Measurements from ENCODE around the gene PLP1.

DNA sequence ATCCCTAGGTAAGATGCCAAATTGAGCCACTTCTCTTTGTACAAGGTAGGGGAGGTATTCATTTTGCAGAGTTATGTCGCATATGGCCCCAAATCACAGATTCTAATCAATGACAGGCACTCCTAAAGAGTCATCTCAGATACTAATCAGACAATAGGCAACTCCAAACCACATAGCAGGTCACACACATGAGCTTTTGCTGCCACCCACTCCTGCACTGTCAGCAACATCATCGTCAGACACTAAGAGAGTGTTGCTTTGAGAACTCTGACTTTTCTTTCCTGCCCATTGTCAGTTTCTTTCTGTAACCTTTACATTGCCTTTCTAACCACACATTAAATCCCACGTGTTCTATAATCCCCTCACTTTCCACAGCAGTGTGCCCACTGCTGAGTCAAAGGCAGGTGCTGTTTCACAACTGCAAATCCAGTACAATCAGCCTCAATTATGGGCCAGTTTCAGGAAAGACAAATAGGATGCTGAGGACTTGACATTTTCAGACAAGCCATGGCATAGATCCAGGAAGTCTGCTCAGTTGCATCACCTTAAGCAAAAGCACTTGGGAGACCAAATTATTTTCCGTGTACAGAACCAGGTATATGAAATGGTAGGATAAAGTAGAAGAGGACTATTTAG lies 42.4 kb upstream of the PLP1 start:
- TF ChIP-seq, protein P1, sequence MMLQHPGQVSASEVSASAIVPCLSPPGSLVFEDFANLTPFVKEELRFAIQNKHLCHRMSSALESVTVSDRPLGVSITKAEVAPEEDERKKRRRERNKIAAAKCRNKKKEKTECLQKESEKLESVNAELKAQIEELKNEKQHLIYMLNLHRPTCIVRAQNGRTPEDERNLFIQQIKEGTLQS (IDR thresholded peaks at IDR 0.05), result no peak
- TF ChIP-seq, protein P1 (CRISPR knock-in tag; conservative IDR thresholded peaks at IDR 0.05), result no peak
- TF ChIP-seq, protein P2, sequence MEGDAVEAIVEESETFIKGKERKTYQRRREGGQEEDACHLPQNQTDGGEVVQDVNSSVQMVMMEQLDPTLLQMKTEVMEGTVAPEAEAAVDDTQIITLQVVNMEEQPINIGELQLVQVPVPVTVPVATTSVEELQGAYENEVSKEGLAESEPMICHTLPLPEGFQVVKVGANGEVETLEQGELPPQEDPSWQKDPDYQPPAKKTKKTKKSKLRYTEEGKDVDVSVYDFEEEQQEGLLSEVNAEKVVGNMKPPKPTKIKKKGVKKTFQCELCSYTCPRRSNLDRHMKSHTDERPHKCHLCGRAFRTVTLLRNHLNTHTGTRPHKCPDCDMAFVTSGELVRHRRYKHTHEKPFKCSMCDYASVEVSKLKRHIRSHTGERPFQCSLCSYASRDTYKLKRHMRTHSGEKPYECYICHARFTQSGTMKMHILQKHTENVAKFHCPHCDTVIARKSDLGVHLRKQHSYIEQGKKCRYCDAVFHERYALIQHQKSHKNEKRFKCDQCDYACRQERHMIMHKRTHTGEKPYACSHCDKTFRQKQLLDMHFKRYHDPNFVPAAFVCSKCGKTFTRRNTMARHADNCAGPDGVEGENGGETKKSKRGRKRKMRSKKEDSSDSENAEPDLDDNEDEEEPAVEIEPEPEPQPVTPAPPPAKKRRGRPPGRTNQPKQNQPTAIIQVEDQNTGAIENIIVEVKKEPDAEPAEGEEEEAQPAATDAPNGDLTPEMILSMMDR (IDR thresholded peaks at IDR 0.05 in 2 of 3, conservative IDR thresholded peaks at IDR 0.05 in 1 of 3; ENCODE audit: insufficient read depth in 2 of 3, low read depth in 1 of 3, low read length in 3 of 3), result no peak
- no peak for TF ChIP-seq POLR2A (conservative IDR thresholded peaks at IDR 0.05)
